HS-5 (cell line): ENCODE measurements around the gene COG5.

Source experiments
- DNase-seq: peaks from one replicate; pipeline ENCODE4 v3.0.0-alpha.2; 2012; ENCODE audit warnings: low read depth

The COG5 gene

GRCh38 chr7:107563775-107564552, at the start of gene COG5, which contains the start of gene DUS4L:
COG5 (minus strand) TSS chr7:107563920; CDS start chr7:107563896, 24 bp downstream.
DUS4L (plus strand) TSS chr7:107563971; CDS start chr7:107567071, 3,100 bp downstream.
- no peak for DNase-seq

- DNase-seq: no peak
Measured at GRCh38 chr7:107613439-107613838, 49.7 kb upstream of the COG5 start.

GRCh38 chr7:107610323-107610722, 46.6 kb upstream of the COG5 start:
- DNase-seq: no peak

GRCh38 chr7:107609811-107610261, 46.1 kb upstream of the COG5 start:
- no peak for DNase-seq

GRCh38 chr7:107606303-107606702, 42.6 kb upstream of the COG5 start:
- DNase-seq: no peak

- no peak for DNase-seq
Measured at GRCh38 chr7:107605218-107605815, 41.6 kb upstream of the COG5 start.

- DNase-seq: no peak
Measured at GRCh38 chr7:107600816-107601215, 37.1 kb upstream of the COG5 start.

GRCh38 chr7:107599262-107599661, 35.5 kb upstream of the COG5 start:
- no peak for DNase-seq

- DNase-seq: no peak
Measured at GRCh38 chr7:107597953-107598352, 34.2 kb upstream of the COG5 start.

GRCh38 chr7:107597582-107597916, 33.8 kb upstream of the COG5 start:
- DNase-seq: no peak

GRCh38 chr7:107596881-107597581, 33.3 kb upstream of the COG5 start:
- no peak for DNase-seq

- peak; percentile 78 for DNase-seq
Measured at GRCh38 chr7:107594961-107595737, 31.4 kb upstream of the COG5 start.

GRCh38 chr7:107593025-107593410, 29.3 kb upstream of the COG5 start:
- DNase-seq: no peak

- peak; percentile 77 for DNase-seq
Measured at GRCh38 chr7:107592361-107593024, 28.8 kb upstream of the COG5 start.

GRCh38 chr7:107591421-107591820, 27.7 kb upstream of the COG5 start:
- DNase-seq: no peak

GRCh38 chr7:107588529-107589130, 24.9 kb upstream of the COG5 start:
- DNase-seq: no peak

GRCh38 chr7:107584716-107585115, 21.0 kb upstream of the COG5 start:
- no peak for DNase-seq

GRCh38 chr7:107582875-107583274, 19.2 kb upstream of the COG5 start:
- no peak for DNase-seq

- no peak for DNase-seq
Measured at GRCh38 chr7:107581387-107582013, 17.8 kb upstream of the COG5 start.

GRCh38 chr7:107580716-107581383, 17.1 kb upstream of the COG5 start:
- DNase-seq: no peak
